Tibial nerve (tissue), 4 donors: Measurements from ENCODE around the gene DCUN1D2. TPM values are rescaled to one million over a fixed set of nuclear protein-coding genes. Genes with fewer than 3 reads are reported as not detected.

ENCODE experiments used
- DNase-seq, 2 donors: peaks; one replicate each; pipeline ENCODE4 v3.0.0-alpha.2; 2019; ENCODE audit warnings: low spot score in 2 of 2
- H3K27ac ChIP-seq, 4 donors: fragments of 200-600 bp; sonication (generic) in 3 of 4; one replicate each; pipeline ENCODE4 v1.5.1; 2017 to 2019; ENCODE audit warnings: mild to moderate bottlenecking in 1 of 4
- H3K27me3 ChIP-seq, 2 donors: fragments of 200-600 bp; sonication (generic) in 1 of 2; one replicate each; pipeline versions ENCODE4 v1.5.1 to v1.6.0; 2017 to 2019
- H3K36me3 ChIP-seq, 3 donors: fragments of 200-600 bp; sonication (generic); one replicate each; pipeline ENCODE4 v1.5.1; 2018 to 2019
- H3K4me1 ChIP-seq, 4 donors: fragments of 200-600 bp; sonication (generic) in 3 of 4; one replicate each; pipeline ENCODE4 v1.5.1; 2017 to 2019
- H3K4me3 ChIP-seq, 4 donors: fragments of 200-600 bp; sonication (generic) in 3 of 4; one replicate each; pipeline ENCODE4 v1.5.1; 2017 to 2019; ENCODE audit warnings: mild to moderate bottlenecking in 1 of 4, moderate library complexity in 1 of 4
- H3K9me3 ChIP-seq, 4 donors: fragments of 200-600 bp; sonication (generic) in 3 of 4; one replicate each; pipeline ENCODE4 v1.5.1; 2017 to 2019
- EP300 ChIP-seq, 2 donors: sonication (generic); formaldehyde crosslinking; IDR thresholded peaks; one replicate each; pipeline ENCODE4 v1.6.1; 2017; ENCODE audit warnings: antibody characterized with exemption in 2 of 2, mild to moderate bottlenecking in 1 of 2
- POLR2A ChIP-seq, 2 donors: fragments of 450-650 bp; IDR thresholded peaks; one replicate each; pipeline ENCODE4 v1.6.1; 2017; ENCODE audit warnings: antibody characterized with exemption in 2 of 2, mild to moderate bottlenecking in 2 of 2, moderate library complexity in 2 of 2
- WGBS, 2 donors: methylation state at CpG; one replicate each; pipeline ENCODE4 v1.1.5; 2018; 5-methylcytosine and 5-hydroxymethylcytosine counted together
- total RNA-seq, 4 donors: library from RNA; depleted of rRNA; stranded (reverse); fragments of >200 nt; gene quantifications; one replicate each; pipeline ENCODE4 v1.1.0, GENCODE V29; 2016
- TF ChIP-seq, protein P1 (sequence below), 5 experiments: fragments of 200-600 bp in 3 of 5; fragments of 450-650 bp in 2 of 5; sonication (generic) in 3 of 5; IDR thresholded peaks; one replicate each; pipeline ENCODE4 v1.5.1; 2016 to 2019; ENCODE audit warnings: antibody characterized with exemption in 5 of 5, mild to moderate bottlenecking in 3 of 5, moderate library complexity in 2 of 5

DCUN1D2 gene
- total RNA-seq, 4 donors from 2014 or later, result 16.3 to 28.0 (median 21.0) TPM

DNA sequence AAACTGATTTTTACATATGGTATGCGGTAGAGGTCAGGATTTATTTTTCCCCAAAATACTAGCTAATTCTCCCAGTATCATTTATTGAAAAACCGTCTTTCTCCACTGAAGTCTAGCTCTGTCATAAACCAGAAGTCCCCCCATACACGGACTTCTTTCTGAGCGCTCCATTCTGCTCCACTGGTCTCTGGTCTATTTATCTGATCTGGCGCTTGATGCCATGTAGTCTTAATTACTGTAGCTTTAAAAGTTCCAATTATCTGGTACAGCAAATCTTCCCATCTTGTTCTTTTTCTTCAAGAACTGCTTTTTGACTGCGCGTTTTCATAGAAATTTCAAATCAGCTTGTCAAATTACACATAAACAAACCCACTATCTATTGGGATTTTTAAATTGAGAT, 13.7 kb downstream of the DCUN1D2 start:
- Histone ChIP-seq H3K27me3 (no peaks in the 10 kb centered on the region), H3K9me3 (no peaks in the 10 kb centered on the region), H3K4me1 (peaks cover 0 to under 1% (median 0%) of the 10 kb centered on the region in 4 donors), H3K36me3 (peaks cover 0 to 78% (median 0%) of the 10 kb centered on the region in 3 donors), H3K27ac (no peak overlapping the region), H3K4me3 (no peak overlapping the region)
- WGBS, 2 donors, result 97% methylated on average over 7 of the region's 7 CpGs
- DNase-seq, result no peak
- no peak for TF ChIP-seq EP300 (IDR thresholded peaks at IDR 0.05)
- TF ChIP-seq POLR2A (IDR thresholded peaks at IDR 0.05), result no peak
- TF ChIP-seq, protein P1, sequence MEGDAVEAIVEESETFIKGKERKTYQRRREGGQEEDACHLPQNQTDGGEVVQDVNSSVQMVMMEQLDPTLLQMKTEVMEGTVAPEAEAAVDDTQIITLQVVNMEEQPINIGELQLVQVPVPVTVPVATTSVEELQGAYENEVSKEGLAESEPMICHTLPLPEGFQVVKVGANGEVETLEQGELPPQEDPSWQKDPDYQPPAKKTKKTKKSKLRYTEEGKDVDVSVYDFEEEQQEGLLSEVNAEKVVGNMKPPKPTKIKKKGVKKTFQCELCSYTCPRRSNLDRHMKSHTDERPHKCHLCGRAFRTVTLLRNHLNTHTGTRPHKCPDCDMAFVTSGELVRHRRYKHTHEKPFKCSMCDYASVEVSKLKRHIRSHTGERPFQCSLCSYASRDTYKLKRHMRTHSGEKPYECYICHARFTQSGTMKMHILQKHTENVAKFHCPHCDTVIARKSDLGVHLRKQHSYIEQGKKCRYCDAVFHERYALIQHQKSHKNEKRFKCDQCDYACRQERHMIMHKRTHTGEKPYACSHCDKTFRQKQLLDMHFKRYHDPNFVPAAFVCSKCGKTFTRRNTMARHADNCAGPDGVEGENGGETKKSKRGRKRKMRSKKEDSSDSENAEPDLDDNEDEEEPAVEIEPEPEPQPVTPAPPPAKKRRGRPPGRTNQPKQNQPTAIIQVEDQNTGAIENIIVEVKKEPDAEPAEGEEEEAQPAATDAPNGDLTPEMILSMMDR (IDR thresholded peaks at IDR 0.05), result no peak

DNA sequence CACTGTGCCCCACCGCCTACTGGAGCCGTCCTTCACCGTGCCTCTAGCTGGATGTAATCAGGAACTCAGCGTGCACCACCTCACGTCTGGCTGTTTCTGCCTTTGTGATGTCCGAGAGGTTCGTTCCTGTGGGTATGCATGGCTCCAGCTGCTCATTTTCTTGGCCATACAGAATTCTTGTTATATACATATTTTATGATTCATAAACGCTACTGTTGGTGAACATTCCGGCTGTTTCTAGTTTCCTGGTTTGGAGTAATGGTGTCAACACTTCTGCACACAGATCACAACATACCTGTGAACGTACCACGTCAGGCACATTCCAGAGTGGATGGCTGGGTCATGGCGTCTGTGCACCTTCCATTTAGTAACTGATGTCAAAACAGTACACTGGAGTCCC, 14.6 kb downstream of the DCUN1D2 start:
- Histone ChIP-seq H3K27ac (no peak overlapping the region), H3K4me1 (no peaks in the 10 kb centered on the region), H3K27me3 (no peaks in the 10 kb centered on the region), H3K36me3 (peaks cover 0 to 86% (median 0%) of the 10 kb centered on the region in 3 donors), H3K4me3 (no peak overlapping the region), H3K9me3 (no peaks in the 10 kb centered on the region)
- WGBS, 2 donors, result 95 to 98% methylated on average over 12 of the region's 12 CpGs
- TF ChIP-seq EP300 (IDR thresholded peaks at IDR 0.05), result no peak
- TF ChIP-seq POLR2A (IDR thresholded peaks at IDR 0.05), result no peak
- TF ChIP-seq, protein P1 (IDR thresholded peaks at IDR 0.05), result no peak
- DNase-seq, result no peak

DNA sequence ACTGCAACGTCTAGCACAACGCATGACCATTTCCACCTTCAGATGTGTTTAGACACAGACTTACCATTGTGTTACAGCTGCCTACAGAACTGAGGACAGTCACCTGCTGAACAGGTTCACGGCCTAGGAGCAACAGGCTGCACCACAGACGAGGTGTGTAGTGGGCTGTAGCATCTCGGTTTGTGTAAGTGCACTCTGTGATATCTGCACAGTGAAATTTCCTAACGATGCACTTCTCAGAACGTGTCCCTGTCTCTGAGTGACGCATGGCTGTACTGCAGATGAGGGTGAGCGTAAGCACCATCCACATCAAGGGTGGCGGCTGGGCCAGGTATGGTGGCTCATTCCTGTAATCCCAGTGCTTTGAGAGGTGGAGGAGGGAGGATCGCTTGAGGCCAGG, 15.2 kb downstream of the DCUN1D2 start:
- Histone ChIP-seq H3K36me3 (peaks cover 0 to 86% (median 0%) of the 10 kb centered on the region in 3 donors), H3K27ac (no peak overlapping the region), H3K9me3 (no peaks in the 10 kb centered on the region), H3K27me3 (no peaks in the 10 kb centered on the region), H3K4me1 (no peaks in the 10 kb centered on the region), H3K4me3 (no peak overlapping the region)
- 90 to 93% methylated on average over 11 of the region's 11 CpGs for WGBS, 2 donors
- DNase-seq, result no peak
- TF ChIP-seq EP300 (IDR thresholded peaks at IDR 0.05) (no peak), POLR2A (IDR thresholded peaks at IDR 0.05) (no peak)
- TF ChIP-seq, protein P1 (IDR thresholded peaks at IDR 0.05), result no peak

DNA sequence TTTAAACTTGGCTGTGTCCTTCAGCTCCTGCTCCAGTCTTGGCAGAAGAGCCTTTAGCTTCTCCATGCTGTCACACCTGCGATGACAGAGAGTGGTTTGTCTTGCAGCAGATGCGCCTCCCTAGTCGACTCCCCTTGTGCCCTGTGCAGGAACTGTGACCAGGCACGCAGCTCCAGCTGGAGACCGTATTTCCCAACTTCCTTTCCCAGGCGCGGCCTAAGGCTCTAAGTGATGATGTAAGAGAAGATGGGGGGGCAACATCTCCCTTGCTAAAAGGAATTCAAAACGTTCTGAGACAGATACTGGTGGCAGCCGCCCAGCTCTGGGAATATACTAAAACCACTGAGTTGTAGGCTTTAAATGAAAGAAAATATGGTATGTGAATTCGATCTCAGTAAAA, 16.3 kb downstream of the DCUN1D2 start:
- no peak overlapping the region for H3K27ac ChIP-seq
- no peak for DNase-seq
- 83 to 88% methylated on average over 10 of the region's 10 CpGs for WGBS, 2 donors

DNA sequence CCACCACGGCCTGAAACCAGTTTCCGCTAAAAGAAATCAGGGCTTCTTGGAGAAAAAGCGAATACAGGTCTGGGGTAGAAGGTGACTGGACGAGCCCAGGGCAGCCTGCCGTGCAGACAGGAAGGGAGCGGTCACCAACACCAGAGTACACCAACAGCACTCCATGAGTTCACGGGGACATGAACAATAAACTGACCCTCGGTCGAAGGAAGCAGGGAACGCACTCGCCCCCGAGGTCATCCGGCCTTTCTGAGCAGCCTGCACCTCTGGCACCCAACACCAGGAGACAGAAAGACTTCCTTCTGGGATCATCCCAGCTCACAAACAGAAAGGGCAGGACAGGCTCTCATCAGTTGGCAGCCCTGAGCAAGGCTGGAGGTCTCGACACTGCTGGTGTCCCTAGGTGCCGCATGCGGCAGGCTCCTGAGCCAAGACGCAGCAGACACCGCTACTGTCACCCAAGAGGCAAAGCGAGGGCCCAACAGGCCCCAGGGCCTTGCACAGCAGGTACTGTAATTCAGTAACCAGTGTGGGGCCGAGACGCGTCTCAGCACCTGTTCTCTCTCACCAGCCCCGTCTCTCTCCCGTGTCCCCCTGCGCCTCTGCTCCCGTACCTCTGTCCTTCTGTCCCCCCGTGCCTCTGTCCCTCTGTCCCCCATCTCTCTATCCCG, 18.0 kb downstream of the DCUN1D2 start:
- H3K4me1 ChIP-seq, result no peaks in the 10 kb centered on the region
- DNase-seq, result no peak
- H3K4me3 ChIP-seq, result no peak overlapping the region
- H3K27me3 ChIP-seq, result no peaks in the 10 kb centered on the region
- peaks cover 0 to 73% (median 0%) of the 10 kb centered on the region in 3 donors for H3K36me3 ChIP-seq
- peak overlapping the region in 1 of 4 donors; percentile 27 for H3K27ac ChIP-seq
- no peaks in the 10 kb centered on the region for H3K9me3 ChIP-seq
- 85 to 86% methylated on average over 24 to 28 of the region's 28 CpGs for WGBS, 2 donors
- TF ChIP-seq, protein P1 (IDR thresholded peaks at IDR 0.05), result no peak
- TF ChIP-seq POLR2A (IDR thresholded peaks at IDR 0.05) (no peak), EP300 (IDR thresholded peaks at IDR 0.05) (no peak)

More for the DNA sequence above, 16.3 kb downstream of the DCUN1D2 start:
- peaks cover 0 to 83% (median 0%) of the 10 kb centered on the region in 3 donors for H3K36me3 ChIP-seq
- H3K27me3 ChIP-seq, result no peaks in the 10 kb centered on the region
- no peak overlapping the region for H3K4me3 ChIP-seq
- no peaks in the 10 kb centered on the region for H3K4me1 ChIP-seq
- H3K9me3 ChIP-seq, result no peaks in the 10 kb centered on the region
- peak in 1 of 2 donors; percentile 28 for TF ChIP-seq EP300 (IDR thresholded peaks at IDR 0.05)
- TF ChIP-seq, protein P1 (IDR thresholded peaks at IDR 0.05), result no peak
